Peyer's patch (tissue), 4 donors: Measurements from ENCODE around the gene E4F1. TPM values are rescaled to one million over a fixed set of nuclear protein-coding genes. Genes with fewer than 3 reads are reported as not detected.

Source experiments
- DNase-seq, 3 donors: peaks; one replicate each; pipeline ENCODE4 v3.0.0-alpha.2; 2017 to 2019
- H3K27ac ChIP-seq, 4 donors: fragments of 200-600 bp; sonication (generic); one replicate each; pipeline ENCODE4 v1.5.1; 2016 to 2019
- H3K27me3 ChIP-seq, 2 donors: fragments of 200-600 bp; sonication (generic); one replicate each; pipeline ENCODE4 v1.5.1; 2019
- H3K36me3 ChIP-seq, 3 donors: fragments of 200-600 bp; sonication (generic); one replicate each; pipeline ENCODE4 v1.5.1; 2016 to 2019
- H3K4me1 ChIP-seq, 4 donors: fragments of 200-600 bp; sonication (generic); one replicate each; pipeline ENCODE4 v1.5.1; 2016 to 2019
- H3K4me3 ChIP-seq, 4 donors: fragments of 200-600 bp; sonication (generic); 1 replicate in 3 of 4; 2 replicates in 1 of 4; pipeline ENCODE4 v1.5.1; 2016 to 2019; ENCODE audit warnings: mild to moderate bottlenecking in 1 of 4
- H3K9me3 ChIP-seq, 4 donors: fragments of 200-600 bp; sonication (generic); one replicate each; pipeline ENCODE4 v1.5.1; 2016 to 2019; ENCODE audit warnings: mild to moderate bottlenecking in 1 of 4
- POLR2A ChIP-seq, 2 donors: fragments of 450-650 bp; IDR thresholded peaks; one replicate each; pipeline ENCODE4 v1.5.1; 2017; ENCODE audit warnings: antibody characterized with exemption in 2 of 2, mild to moderate bottlenecking in 2 of 2, moderate library complexity in 2 of 2
- total RNA-seq, 4 donors: library from RNA; depleted of rRNA; stranded (reverse); fragments of >200 nt; gene quantifications; one replicate each; pipeline ENCODE4 v1.1.0, GENCODE V29; 2016
- TF ChIP-seq, protein P1 (sequence below), 6 experiments: fragments of 450-650 bp in 4 of 6; fragments of 200-600 bp in 2 of 6; sonication (generic) in 1 of 6; IDR thresholded peaks; one replicate each; pipeline ENCODE4 v1.5.1; 2017 to 2019; ENCODE audit warnings: antibody characterized with exemption in 6 of 6, mild to moderate bottlenecking in 3 of 6, moderate library complexity in 1 of 6

The E4F1 gene
- total RNA-seq, 4 donors from 2014 or later, result 35.6 to 124 (median 76.2) TPM

- no peak overlapping the region for H3K27ac ChIP-seq
- no peaks in the 10 kb centered on the region for H3K9me3 ChIP-seq
- no peak overlapping the region for H3K4me3 ChIP-seq
- H3K27me3 ChIP-seq, result no peaks in the 10 kb centered on the region
- TF ChIP-seq, protein P1, sequence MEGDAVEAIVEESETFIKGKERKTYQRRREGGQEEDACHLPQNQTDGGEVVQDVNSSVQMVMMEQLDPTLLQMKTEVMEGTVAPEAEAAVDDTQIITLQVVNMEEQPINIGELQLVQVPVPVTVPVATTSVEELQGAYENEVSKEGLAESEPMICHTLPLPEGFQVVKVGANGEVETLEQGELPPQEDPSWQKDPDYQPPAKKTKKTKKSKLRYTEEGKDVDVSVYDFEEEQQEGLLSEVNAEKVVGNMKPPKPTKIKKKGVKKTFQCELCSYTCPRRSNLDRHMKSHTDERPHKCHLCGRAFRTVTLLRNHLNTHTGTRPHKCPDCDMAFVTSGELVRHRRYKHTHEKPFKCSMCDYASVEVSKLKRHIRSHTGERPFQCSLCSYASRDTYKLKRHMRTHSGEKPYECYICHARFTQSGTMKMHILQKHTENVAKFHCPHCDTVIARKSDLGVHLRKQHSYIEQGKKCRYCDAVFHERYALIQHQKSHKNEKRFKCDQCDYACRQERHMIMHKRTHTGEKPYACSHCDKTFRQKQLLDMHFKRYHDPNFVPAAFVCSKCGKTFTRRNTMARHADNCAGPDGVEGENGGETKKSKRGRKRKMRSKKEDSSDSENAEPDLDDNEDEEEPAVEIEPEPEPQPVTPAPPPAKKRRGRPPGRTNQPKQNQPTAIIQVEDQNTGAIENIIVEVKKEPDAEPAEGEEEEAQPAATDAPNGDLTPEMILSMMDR (IDR thresholded peaks at IDR 0.05), result no peak
- TF ChIP-seq POLR2A (IDR thresholded peaks at IDR 0.05), result no peak
- no peaks in the 10 kb centered on the region for H3K4me1 ChIP-seq
- no peaks in the 10 kb centered on the region for H3K36me3 ChIP-seq
- no peak for DNase-seq
Measured at GRCh38 chr16:2189252-2189893, 34.0 kb upstream of the E4F1 start.

GRCh38 chr16:2190002-2190658 is 33.3 kb upstream of the E4F1 start:
- Histone ChIP-seq H3K9me3 (no peaks in the 10 kb centered on the region), H3K36me3 (no peaks in the 10 kb centered on the region), H3K27ac (no peak overlapping the region), H3K4me3 (no peak overlapping the region), H3K27me3 (peaks cover 0 to 5% of the 10 kb centered on the region in 2 donors), H3K4me1 (peaks cover 0 to 4% (median 2%) of the 10 kb centered on the region in 4 donors)
- TF ChIP-seq, protein P1 (IDR thresholded peaks at IDR 0.05), result no peak
- no peak for TF ChIP-seq POLR2A (IDR thresholded peaks at IDR 0.05)
- DNase-seq, result no peak

DNA sequence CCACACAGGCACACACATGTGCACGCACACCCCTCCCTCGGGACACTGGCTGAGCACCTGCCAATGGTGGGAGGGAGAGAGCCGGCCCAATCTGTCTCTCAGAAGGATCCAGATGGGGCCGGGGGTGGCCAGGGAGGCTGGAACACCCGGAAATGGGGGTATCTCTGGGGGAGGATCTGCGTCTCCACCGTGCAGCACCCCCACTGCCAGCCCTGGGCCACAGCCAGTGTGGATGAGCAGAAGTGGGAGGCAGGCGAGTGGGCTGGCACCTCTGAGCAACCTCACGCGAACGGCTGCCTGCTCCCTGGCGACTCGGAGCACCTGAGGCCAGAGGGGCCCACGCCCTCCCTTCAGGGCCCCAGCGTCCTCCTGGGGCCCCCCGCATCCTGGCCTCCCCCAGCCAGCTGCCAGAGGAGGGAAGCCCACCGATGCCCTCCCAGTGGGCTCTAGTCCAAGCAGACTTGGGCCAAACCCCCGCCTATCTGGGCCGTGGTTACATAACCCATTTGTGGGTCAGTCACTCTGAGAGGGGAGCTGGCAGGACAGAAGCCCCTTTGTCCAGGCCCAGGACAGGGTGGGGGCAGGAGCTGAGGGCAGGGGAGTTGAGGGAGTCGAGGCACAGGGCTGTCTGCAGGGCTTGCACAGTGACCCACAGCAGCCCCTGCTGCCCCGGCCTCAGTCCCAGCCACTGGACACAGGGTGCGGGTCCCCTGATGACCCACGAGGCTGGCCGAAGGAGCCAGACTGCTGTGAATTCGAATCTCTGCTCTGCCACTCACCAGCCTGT is 32.5 kb upstream of the E4F1 start:
- Histone ChIP-seq H3K36me3 (no peaks in the 10 kb centered on the region), H3K4me1 (peaks cover 0 to 11% (median 9%) of the 10 kb centered on the region in 4 donors), H3K27me3 (peaks cover 0 to 12% of the 10 kb centered on the region in 2 donors), H3K4me3 (no peak overlapping the region), H3K27ac (no peak overlapping the region), H3K9me3 (no peaks in the 10 kb centered on the region)
- no peak for DNase-seq
- TF ChIP-seq POLR2A (IDR thresholded peaks at IDR 0.05), result no peak
- TF ChIP-seq, protein P1 (IDR thresholded peaks at IDR 0.05), result no peak

DNA sequence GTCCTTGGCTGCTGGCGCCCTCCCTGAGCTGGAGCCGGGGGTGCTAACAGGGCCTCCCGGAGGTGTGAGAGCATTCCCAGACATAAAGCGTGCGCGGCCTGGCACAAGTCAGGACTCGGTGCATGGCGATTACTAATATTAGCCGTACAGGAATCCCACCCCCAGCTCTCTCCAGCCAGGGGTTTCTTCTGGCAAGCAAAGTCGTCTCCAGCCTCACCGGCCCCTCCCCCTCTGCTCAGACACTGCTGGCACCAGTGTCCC is 32.0 kb upstream of the E4F1 start:
- Histone ChIP-seq H3K4me1 (peaks cover 0 to 14% (median 13%) of the 10 kb centered on the region in 4 donors), H3K9me3 (no peaks in the 10 kb centered on the region), H3K36me3 (no peaks in the 10 kb centered on the region), H3K27me3 (peaks cover 0 to 16% of the 10 kb centered on the region in 2 donors), H3K4me3 (no peak overlapping the region), H3K27ac (no peak overlapping the region)
- no peak for TF ChIP-seq POLR2A (IDR thresholded peaks at IDR 0.05)
- TF ChIP-seq, protein P1 (IDR thresholded peaks at IDR 0.05), result no peak
- no peak for DNase-seq

- DNase-seq, result no peak
- no peaks in the 10 kb centered on the region for H3K36me3 ChIP-seq
- H3K4me3 ChIP-seq, result no peak overlapping the region
- no peak for TF ChIP-seq POLR2A (IDR thresholded peaks at IDR 0.05)
- TF ChIP-seq, protein P1 (IDR thresholded peaks at IDR 0.05), result no peak
- no peaks in the 10 kb centered on the region for H3K9me3 ChIP-seq
- H3K27me3 ChIP-seq, result peaks cover 0 to 27% of the 10 kb centered on the region in 2 donors
- no peak overlapping the region for H3K27ac ChIP-seq
- peaks cover 0 to 19% (median 13%) of the 10 kb centered on the region in 4 donors for H3K4me1 ChIP-seq
Measured at GRCh38 chr16:2194166-2194834, 29.1 kb upstream of the E4F1 start.
